Measurements from ENCODE around the gene SKA3. TPM values are rescaled to one million over a fixed set of nuclear protein-coding genes. Genes with fewer than 3 reads are reported as not detected.
A peak's percentile ranks its signal among the peaks of the same experiment; 100 is the strongest.
"Not testable (repeated sequence)": the region's sequence is repeated elsewhere in the genome, so short reads cannot be mapped to it uniquely, and the experiment has no call there.

SKA3 gene
- total RNA-seq = 1 to 10 TPM; 1.8 to 3.2 TPM
- 1 to 10 TPM in 1 of 2 donors, under 1 TPM in 1; 0.50 to 1.9 TPM for polyA plus RNA-seq
- long read RNA-seq, donor 1, partial matches to known transcripts = 129 of 140 reads
- long read RNA-seq, donor 1, other reads (novel, unspliced or antisense) = 7 of 140 reads
- long read RNA-seq, donor 2, partial matches to known transcripts = 0 of 2 reads
- long read RNA-seq, donor 2, other reads (novel, unspliced or antisense) = 0 of 2 reads
- long read RNA-seq, donor 3 = 0 reads
- long read RNA-seq, donor 4 = 0 reads
- long read RNA-seq, donor 5, partial matches to known transcripts = 0 of 6 reads
- long read RNA-seq, donor 5, other reads (novel, unspliced or antisense) = 0 of 6 reads

- no peaks in the 10 kb centered on the region for H3K9me3 ChIP-seq (ENCODE audit: control insufficient read depth in 4 of 4, insufficient read depth in 3 of 4, low read length in 3 of 4)
- no peak for TF ChIP-seq CTCF (IDR thresholded peaks at IDR 0.05; ENCODE audit: control extremely low read depth, extremely low read depth)
- H3K27ac ChIP-seq (ENCODE audit: low read depth in 1 of 2, low read length in 1 of 2) = peak within 1 kb of the TSS; percentile 93 to 98
- H3K4me3 ChIP-seq = peak within 1 kb of the TSS; percentile 87
- 0% methylated on average over 89 to 93 of the region's 93 CpGs for WGBS, 2 donors
- DNase-seq (peak; percentile 96 to 97 (median 96)), ATAC-seq (ENCODE audit: insufficient read depth, low FRiP score) (peak; percentile 99)
- H3K36me3 ChIP-seq (ENCODE audit: control insufficient read depth in 4 of 4, insufficient read depth in 4 of 4, low read length in 4 of 4) = no peaks in the 10 kb centered on the region
- peaks cover 0 to 8% (median 0%) of the 10 kb centered on the region in 5 donors for H3K4me1 ChIP-seq (ENCODE audit: control insufficient read depth in 5 of 5, insufficient read depth in 5 of 5, low read length in 5 of 5)
- peak within 1 kb of the TSS; percentile 87 to 89 for H3K9ac ChIP-seq (ENCODE audit: insufficient read depth in 1 of 2, low read length in 2 of 2)
- H3K27me3 ChIP-seq (ENCODE audit: control insufficient read depth in 3 of 3, insufficient read depth in 3 of 3, low read length in 2 of 3) = no peaks in the 10 kb centered on the region
Measured at GRCh38 chr13:21176215-21176981, at the start of gene SKA3, which contains the start of gene MRPL57. SKA3 (minus strand) TSS chr13:21176552; CDS start chr13:21176477, 75 bp downstream. MRPL57 (plus strand) TSS chr13:21176658; CDS start chr13:21176917, 259 bp downstream.

- Histone ChIP-seq H3K36me3 (ENCODE audit: control insufficient read depth in 4 of 4, insufficient read depth in 4 of 4, low read length in 4 of 4) (no peaks in the 10 kb centered on the region), H3K4me1 (ENCODE audit: control insufficient read depth in 5 of 5, insufficient read depth in 5 of 5, low read length in 5 of 5) (peaks cover 0 to 2% (median 0%) of the 10 kb centered on the region in 5 donors), H3K27ac (ENCODE audit: low read depth in 1 of 2, low read length in 1 of 2) (no peak overlapping the region), H3K9me3 (ENCODE audit: control insufficient read depth in 4 of 4, insufficient read depth in 3 of 4, low read length in 3 of 4) (peaks cover 0 to 9% (median 2%) of the 10 kb centered on the region in 4 donors), H3K9ac (ENCODE audit: insufficient read depth in 1 of 2, low read length in 2 of 2) (no peak overlapping the region), H3K4me3 (no peak overlapping the region), H3K27me3 (ENCODE audit: control insufficient read depth in 3 of 3, insufficient read depth in 3 of 3, low read length in 2 of 3) (no peaks in the 10 kb centered on the region)
- 79 to 91% methylated on average over 6 of the region's 6 CpGs for WGBS, 2 donors
- no peak for TF ChIP-seq CTCF (IDR thresholded peaks at IDR 0.05; ENCODE audit: control extremely low read depth, extremely low read depth)
- ATAC-seq (ENCODE audit: insufficient read depth, low FRiP score) = no peak
- peak in 1 of 3 donors; percentile 21 for DNase-seq
Measured at GRCh38 chr13:21225082-21225481, 48.7 kb upstream of the SKA3 start.

DNA sequence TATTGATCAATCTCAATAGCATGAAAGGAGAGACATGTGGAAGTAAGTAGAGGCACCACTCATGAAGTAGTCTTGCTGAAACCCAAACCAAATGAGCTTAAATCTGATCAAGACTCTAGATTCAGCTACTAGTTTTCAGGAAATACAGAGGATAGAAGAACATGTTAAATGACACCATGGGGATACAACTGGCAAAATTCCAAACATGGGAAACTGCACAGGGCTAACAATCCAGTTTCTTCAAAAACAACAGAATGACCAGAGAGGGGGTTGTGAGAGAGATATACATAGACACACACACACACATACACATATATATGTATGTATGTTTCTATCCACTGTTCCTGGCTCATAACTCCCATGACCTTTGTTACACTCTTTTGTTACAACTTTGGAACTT, 44.9 kb upstream of the SKA3 start:
- DNase-seq = no peak
- Histone ChIP-seq H3K9ac (ENCODE audit: insufficient read depth in 1 of 2, low read length in 2 of 2) (no peak overlapping the region), H3K9me3 (ENCODE audit: control insufficient read depth in 4 of 4, insufficient read depth in 3 of 4, low read length in 3 of 4) (peaks cover 0 to 9% (median 2%) of the 10 kb centered on the region in 4 donors), H3K27me3 (ENCODE audit: control insufficient read depth in 3 of 3, insufficient read depth in 3 of 3, low read length in 2 of 3) (no peaks in the 10 kb centered on the region), H3K4me1 (ENCODE audit: control insufficient read depth in 5 of 5, insufficient read depth in 5 of 5, low read length in 5 of 5) (peaks cover 0 to 1% (median 0%) of the 10 kb centered on the region in 5 donors), H3K27ac (ENCODE audit: low read depth in 1 of 2, low read length in 1 of 2) (no peak overlapping the region), H3K4me3 (no peak overlapping the region), H3K36me3 (ENCODE audit: control insufficient read depth in 4 of 4, insufficient read depth in 4 of 4, low read length in 4 of 4) (no peaks in the 10 kb centered on the region)
- TF ChIP-seq CTCF (IDR thresholded peaks at IDR 0.05; ENCODE audit: control extremely low read depth, extremely low read depth) = no peak
- ATAC-seq (ENCODE audit: insufficient read depth, low FRiP score) = no peak

GRCh38 chr13:21219716-21220115, 43.4 kb upstream of the SKA3 start:
- WGBS, 2 donors = 57 to 70% methylated on average over 3 of the region's 3 CpGs
- not testable (repeated sequence) for ATAC-seq (ENCODE audit: insufficient read depth, low FRiP score); H3K9ac ChIP-seq (ENCODE audit: insufficient read depth in 1 of 2, low read length in 2 of 2); H3K4me3 ChIP-seq; H3K4me1 ChIP-seq (ENCODE audit: control insufficient read depth in 5 of 5, insufficient read depth in 5 of 5, low read length in 5 of 5); H3K36me3 ChIP-seq (ENCODE audit: control insufficient read depth in 4 of 4, insufficient read depth in 4 of 4, low read length in 4 of 4); H3K9me3 ChIP-seq (ENCODE audit: control insufficient read depth in 4 of 4, insufficient read depth in 3 of 4, low read length in 3 of 4); DNase-seq; H3K27me3 ChIP-seq (ENCODE audit: control insufficient read depth in 3 of 3, insufficient read depth in 3 of 3, low read length in 2 of 3); H3K27ac ChIP-seq (ENCODE audit: low read depth in 1 of 2, low read length in 1 of 2)

Data from lung (tissue), 16 donors.